GM13976 (cell line): ENCODE measurements around the gene DTX3.

ENCODE experiments used
- DNase-seq: peaks from one replicate; pipeline ENCODE4 v3.0.0; 2012; ENCODE audit warnings: low spot score
- in situ Hi-C: fragments of 300-500 bp; cut with MboI; formaldehyde crosslinking; loops from one replicate; pipeline ENCODE4 v1.12.0; 2022; ENCODE audit warnings: low sequenced_read_pairs, mixed read lengths, inconsistent platforms; ENCODE audit not compliant: unreplicated experiment
- TF ChIP-seq, protein P1 (sequence below): IDR thresholded peaks from 2 replicates; pipeline ENCODE4 v1.5.1; 2012; ENCODE audit warnings: borderline replicate concordance, mild to moderate bottlenecking; ENCODE audit not compliant: insufficient read depth; ENCODE audit errors: extremely low read depth, missing control alignments, control extremely low read depth

DTX3 gene

DNA sequence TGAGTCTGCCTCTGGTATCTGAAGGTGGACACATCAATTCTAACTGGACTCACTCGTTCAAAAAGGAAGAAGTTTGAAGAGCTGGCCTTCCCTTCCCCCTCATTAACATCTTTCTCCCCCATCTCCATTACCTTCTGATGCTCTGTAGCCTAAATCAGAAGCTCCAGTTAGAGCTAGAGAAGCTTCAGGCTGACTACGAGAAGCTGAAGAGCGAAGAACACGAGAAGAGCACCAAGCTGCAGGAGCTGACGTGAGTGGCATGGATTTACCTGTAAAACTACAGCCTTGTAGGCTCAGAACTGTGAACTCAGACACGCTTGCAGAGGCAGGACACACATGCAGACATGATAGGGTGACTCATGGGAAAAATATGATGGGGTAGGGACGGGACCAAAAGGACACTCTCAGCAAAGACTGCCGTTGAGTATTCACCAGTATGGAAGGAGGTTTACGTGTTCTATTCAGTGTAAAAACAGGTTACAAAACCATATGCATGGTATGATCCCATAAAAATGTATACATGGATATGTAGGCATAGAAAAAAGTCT, 27.9 kb upstream of the DTX3 start:
- no peak for DNase-seq
- TF ChIP-seq, protein P1, sequence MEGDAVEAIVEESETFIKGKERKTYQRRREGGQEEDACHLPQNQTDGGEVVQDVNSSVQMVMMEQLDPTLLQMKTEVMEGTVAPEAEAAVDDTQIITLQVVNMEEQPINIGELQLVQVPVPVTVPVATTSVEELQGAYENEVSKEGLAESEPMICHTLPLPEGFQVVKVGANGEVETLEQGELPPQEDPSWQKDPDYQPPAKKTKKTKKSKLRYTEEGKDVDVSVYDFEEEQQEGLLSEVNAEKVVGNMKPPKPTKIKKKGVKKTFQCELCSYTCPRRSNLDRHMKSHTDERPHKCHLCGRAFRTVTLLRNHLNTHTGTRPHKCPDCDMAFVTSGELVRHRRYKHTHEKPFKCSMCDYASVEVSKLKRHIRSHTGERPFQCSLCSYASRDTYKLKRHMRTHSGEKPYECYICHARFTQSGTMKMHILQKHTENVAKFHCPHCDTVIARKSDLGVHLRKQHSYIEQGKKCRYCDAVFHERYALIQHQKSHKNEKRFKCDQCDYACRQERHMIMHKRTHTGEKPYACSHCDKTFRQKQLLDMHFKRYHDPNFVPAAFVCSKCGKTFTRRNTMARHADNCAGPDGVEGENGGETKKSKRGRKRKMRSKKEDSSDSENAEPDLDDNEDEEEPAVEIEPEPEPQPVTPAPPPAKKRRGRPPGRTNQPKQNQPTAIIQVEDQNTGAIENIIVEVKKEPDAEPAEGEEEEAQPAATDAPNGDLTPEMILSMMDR: no peak
- in situ Hi-C loops: no loop called here

DNA sequence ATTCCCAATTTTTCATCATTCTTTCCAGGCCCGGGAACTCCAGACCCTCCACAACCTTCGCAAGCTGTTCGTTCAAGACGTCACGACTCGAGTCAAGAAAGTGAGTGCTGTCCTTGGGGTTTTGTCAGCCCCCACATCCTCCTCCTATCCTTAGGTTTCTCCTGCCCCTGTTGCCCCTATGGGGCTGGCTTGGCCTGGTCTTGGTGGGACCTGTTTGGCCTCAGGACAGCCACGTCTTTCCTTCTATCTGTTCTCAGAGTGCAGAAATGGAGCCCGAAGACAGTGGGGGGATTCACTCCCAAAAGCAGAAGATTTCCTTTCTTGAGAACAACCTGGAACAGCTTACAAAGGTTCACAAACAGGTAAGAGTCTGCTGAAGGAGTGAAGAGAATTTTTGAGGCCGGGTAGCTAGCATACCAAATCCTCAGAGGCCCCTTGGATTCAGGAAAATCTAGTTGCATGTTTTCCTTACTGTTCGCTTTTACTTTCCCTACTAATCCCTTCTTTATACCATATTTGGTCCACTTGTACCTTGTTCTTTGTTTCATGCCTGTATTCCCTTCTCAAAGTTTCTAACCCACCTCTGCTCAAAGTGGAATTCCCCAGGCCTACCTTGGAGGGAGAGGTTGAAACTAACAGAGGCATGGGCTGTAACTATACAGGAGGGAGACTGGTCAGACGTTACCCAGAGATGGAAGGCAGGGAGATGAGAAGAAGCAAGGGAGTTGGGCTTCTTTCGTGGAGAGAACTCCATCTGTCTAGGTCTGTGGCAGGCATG, 26.5 kb upstream of the DTX3 start:
- TF ChIP-seq, protein P1: no peak
- in situ Hi-C loops: no loop called here
- no peak for DNase-seq

DNA sequence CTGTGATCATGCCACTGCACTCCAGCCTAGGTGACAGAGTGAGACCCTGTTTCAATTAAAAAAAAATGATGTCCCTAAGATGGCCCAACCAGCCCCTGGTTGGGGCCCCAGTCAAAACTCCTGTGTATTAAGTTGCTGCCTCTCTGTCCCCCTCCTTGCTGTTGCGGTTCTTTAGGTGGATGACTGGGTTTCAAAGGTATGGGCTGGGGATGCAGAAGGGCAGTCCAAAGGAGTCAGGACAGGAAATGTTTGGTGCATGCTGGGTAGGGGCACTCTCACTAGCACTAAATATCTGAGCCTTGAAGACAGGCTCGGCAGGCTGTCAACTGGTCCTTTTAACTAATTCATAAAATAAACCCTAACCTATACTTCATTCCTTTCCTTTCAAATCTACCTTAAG, 25.6 kb upstream of the DTX3 start:
- no peak for DNase-seq
- in situ Hi-C loops: no loop called here
- TF ChIP-seq, protein P1: no peak

DNA sequence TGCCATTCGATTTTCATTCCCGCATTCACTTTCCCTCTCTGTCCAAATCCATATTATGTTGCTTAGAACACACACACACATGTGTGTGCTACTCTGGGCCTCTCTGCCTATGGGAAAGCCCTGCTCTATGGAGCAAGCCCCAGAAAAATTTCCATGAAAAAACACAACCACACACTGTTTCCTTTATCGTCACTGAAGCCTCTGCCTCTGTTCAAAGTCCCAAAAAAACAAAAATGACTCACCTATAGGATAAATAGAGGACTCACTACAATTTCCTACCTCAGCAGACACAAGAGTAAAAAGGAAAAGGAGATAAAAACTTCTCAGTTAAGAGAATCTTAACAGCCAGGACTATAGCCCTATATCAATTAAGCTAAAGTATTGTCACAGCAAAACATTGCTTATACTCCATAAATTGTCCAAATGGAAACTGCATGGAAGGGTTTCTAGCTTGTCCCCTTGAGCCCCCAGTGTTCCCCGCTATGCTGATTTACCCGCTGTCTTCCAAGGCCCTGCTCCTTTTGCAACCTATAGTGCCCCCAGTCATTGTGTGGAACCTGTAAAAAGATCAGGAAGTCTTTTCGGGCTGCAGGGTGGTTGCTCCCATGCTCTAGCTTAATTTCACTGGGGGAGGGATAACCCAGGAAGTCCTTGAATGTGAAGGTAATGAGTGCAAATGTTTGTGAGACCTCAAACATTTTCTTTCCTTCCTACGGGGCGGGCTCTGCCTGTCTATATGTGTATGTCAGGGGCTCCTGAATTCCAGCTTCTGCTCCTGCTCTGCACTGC, 24.8 kb upstream of the DTX3 start:
- no peak for DNase-seq
- TF ChIP-seq, protein P1: no peak
- in situ Hi-C loops: no loop called here

DNA sequence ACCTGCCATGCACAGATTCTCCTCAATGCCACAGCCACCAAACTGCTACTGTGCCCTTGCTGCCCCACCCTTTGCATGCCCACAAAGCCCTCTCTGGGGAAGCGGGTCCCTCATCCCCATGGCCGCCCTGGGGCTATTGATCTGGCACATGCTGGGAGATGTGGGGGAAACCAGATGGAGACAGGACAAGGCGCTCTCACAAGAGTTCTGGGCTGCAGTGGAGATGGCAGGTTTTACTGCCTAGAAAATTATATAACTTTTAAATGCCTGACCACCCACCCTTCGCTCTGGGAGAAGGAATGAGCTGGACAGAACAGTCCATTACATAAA, 24.2 kb upstream of the DTX3 start:
- TF ChIP-seq, protein P1: no peak
- in situ Hi-C loops: no loop called here
- no peak for DNase-seq

DNA sequence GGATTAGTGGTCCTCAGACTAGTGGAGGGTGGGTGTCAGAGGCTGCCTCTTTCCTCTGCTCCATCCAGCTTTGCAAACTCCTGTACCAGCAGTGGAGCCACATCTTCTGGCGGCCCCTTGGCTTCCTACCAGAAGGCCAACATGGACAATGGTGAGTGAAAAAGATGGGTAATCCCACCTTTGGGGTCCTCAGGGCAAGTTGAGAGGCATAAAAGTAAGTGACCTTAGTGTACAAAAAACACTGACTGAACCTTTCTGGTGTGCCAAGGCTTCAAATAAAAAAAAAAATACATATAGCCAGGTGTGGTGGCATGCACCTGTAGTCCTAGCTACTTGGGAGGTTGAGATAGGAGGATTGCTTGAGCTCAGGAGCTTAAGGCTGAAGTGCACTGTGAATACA, 22.8 kb upstream of the DTX3 start:
- DNase-seq: no peak
- TF ChIP-seq, protein P1: no peak
- in situ Hi-C loops: no loop called here
